Uterus (tissue), 4 donors: ENCODE measurements around the gene GTF3C6. TPM values are rescaled to one million over a fixed set of nuclear protein-coding genes. Genes with fewer than 3 reads are reported as not detected.

Source experiments
- DNase-seq, 2 donors: peaks; one replicate each; pipeline ENCODE4 v3.0.0-alpha.2; 2019 to 2020
- H3K27ac ChIP-seq, 2 donors: fragments of 200-600 bp; sonication (generic); 1 replicate in 1 of 2; 2 replicates in 1 of 2; pipeline ENCODE4 v1.5.1; 2016 to 2018
- H3K27me3 ChIP-seq, 2 donors: fragments of 200-600 bp; sonication (generic); one replicate each; pipeline ENCODE4 v1.5.1; 2018 to 2019; ENCODE audit warnings: control low read depth in 1 of 2
- H3K36me3 ChIP-seq, 2 donors: fragments of 200-600 bp; sonication (generic); one replicate each; pipeline ENCODE4 v1.5.1; 2019; ENCODE audit warnings: control low read depth in 1 of 2
- H3K4me1 ChIP-seq, 2 donors: fragments of 200-600 bp; sonication (generic); one replicate each; pipeline ENCODE4 v1.5.1; 2018 to 2019; ENCODE audit warnings: control low read depth in 1 of 2
- H3K4me3 ChIP-seq, 2 donors: fragments of 200-600 bp; sonication (generic); 1 replicate in 1 of 2; 2 replicates in 1 of 2; pipeline ENCODE4 v1.5.1; 2018 to 2019; ENCODE audit warnings: mild to moderate bottlenecking in 1 of 2
- H3K9me3 ChIP-seq, 2 donors: fragments of 200-600 bp; sonication (generic); one replicate each; pipeline ENCODE4 v1.5.1; 2019; ENCODE audit warnings: control low read depth in 1 of 2
- POLR2A ChIP-seq, 2 donors: fragments of 450-650 bp; IDR thresholded peaks; one replicate each; pipeline ENCODE4 v1.6.1; 2016; ENCODE audit warnings: antibody characterized with exemption in 2 of 2, mild to moderate bottlenecking in 1 of 2, moderate library complexity in 1 of 2
- intact Hi-C: fragments of 100-400 bp; cut with DNase I; formaldehyde crosslinking; loops from one replicate; pipeline ENCODE4 v1.15.1; 2023; ENCODE audit warnings: low total_unique reads
- total RNA-seq, 4 donors: library from RNA; depleted of rRNA in 3 of 4; stranded (reverse); fragments of >200 nt in 3 of 4; gene quantifications; one replicate each; pipeline versions ENCODE4 v1.1.0 to v1.2.4, GENCODE V29; 2014 to 2023
- TF ChIP-seq, protein P1 (sequence below), 4 experiments: fragments of 200-600 bp in 2 of 4; fragments of 450-650 bp in 2 of 4; sonication (generic) in 2 of 4; IDR thresholded peaks; one replicate each; pipeline ENCODE4 v1.5.1; 2016 to 2019; ENCODE audit warnings: antibody characterized with exemption in 4 of 4, mild to moderate bottlenecking in 2 of 4, moderate library complexity in 1 of 4
- donor health status: DM: yes; HTN: yes; CAD: no.

Gene GTF3C6
- total RNA-seq, 4 donors from 2014 or later, result 3.8 to 43.4 (median 28.5) TPM

DNA sequence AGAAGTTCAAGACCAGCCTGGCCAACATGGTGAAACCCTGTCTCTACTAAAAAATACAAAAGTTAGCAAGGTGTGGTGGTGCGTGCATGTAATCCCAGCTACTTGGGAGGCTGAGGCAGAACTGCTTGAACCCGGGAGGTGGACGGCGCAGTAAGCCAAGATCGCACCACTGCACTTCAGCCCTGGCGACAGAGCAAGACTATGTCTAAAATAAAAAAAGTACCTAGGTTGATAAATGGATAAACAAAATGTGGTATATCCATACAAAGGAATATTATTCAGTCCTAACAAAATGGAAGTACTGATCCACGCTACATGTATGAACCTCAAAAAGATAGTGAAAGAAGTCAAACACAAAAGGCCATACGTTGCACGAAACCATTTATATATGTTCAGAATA, 22.1 kb downstream of the GTF3C6 start:
- TF ChIP-seq, protein P1, sequence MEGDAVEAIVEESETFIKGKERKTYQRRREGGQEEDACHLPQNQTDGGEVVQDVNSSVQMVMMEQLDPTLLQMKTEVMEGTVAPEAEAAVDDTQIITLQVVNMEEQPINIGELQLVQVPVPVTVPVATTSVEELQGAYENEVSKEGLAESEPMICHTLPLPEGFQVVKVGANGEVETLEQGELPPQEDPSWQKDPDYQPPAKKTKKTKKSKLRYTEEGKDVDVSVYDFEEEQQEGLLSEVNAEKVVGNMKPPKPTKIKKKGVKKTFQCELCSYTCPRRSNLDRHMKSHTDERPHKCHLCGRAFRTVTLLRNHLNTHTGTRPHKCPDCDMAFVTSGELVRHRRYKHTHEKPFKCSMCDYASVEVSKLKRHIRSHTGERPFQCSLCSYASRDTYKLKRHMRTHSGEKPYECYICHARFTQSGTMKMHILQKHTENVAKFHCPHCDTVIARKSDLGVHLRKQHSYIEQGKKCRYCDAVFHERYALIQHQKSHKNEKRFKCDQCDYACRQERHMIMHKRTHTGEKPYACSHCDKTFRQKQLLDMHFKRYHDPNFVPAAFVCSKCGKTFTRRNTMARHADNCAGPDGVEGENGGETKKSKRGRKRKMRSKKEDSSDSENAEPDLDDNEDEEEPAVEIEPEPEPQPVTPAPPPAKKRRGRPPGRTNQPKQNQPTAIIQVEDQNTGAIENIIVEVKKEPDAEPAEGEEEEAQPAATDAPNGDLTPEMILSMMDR (IDR thresholded peaks at IDR 0.05), result no peak
- no peak for TF ChIP-seq POLR2A (IDR thresholded peaks at IDR 0.05)
- Histone ChIP-seq H3K4me3 (no peak overlapping the region), H3K4me1 (no peaks in the 10 kb centered on the region), H3K27me3 (no peaks in the 10 kb centered on the region), H3K27ac (no peak overlapping the region), H3K36me3 (no peaks in the 10 kb centered on the region), H3K9me3 (no peaks in the 10 kb centered on the region)
- no peak for DNase-seq
- intact Hi-C loops, result no loop called here

DNA sequence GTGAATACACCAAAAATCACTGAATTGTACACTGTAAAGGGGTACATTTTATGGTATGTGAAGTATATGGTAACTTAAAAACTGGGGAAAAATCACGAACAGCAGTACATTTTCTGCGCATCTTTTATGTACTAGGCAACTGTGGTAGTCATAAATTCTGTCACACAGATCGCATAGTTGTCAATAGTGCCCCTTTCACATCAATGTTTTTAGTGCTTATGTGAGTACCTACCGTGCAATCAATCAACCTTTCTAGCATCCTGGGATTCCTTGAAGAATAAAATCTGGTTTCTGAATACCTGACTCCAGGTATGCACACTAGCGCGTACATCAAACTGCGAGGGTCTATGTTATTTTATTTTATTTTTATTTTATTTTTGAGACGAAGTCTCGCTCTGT, 22.7 kb downstream of the GTF3C6 start:
- Histone ChIP-seq H3K9me3 (no peaks in the 10 kb centered on the region), H3K27me3 (no peaks in the 10 kb centered on the region), H3K36me3 (no peaks in the 10 kb centered on the region), H3K4me1 (no peaks in the 10 kb centered on the region), H3K27ac (peak overlapping the region; percentile 89 to 95), H3K4me3 (peak overlapping the region; percentile 91 to 92)
- no peak for DNase-seq
- TF ChIP-seq, protein P1 (IDR thresholded peaks at IDR 0.05), result no peak
- TF ChIP-seq POLR2A (IDR thresholded peaks at IDR 0.05), result no peak
- intact Hi-C loops, result no loop called here

DNA sequence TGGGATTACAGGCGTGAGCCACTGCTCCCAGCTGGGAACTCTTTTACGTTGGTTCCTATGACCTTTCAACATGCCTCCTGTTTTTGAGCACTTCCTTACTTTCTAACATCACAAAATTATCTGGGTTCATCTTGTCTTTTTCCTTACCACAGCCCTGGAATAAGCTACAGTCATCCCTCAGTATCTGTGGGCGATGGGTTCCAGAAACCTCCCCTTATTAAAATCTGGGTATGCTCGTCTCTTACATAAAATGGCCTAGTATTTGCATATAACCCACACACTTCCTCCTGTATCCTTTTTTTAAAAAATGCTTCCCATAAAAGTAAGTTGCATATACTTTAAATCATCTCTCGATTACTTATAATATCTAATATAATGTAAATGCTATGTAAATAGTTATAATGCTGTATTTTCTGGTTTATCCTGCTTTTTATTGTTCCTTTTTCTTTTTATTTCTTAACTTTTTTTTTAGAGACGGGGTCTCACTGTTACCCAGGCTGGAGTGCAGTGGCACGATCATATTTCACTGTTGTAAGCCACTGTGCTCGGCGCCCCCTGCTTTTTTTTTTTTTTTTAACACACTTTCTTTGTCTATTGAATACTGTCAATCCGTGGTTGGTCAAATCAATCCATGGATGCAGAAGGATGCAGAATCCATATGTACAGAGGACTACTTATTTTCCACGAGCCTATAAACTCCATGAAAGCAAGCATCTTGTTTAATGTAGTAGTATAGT, 32.5 kb downstream of the GTF3C6 start:
- no peak overlapping the region for H3K27ac ChIP-seq
- TF ChIP-seq, protein P1 (IDR thresholded peaks at IDR 0.05), result no peak
- TF ChIP-seq POLR2A (IDR thresholded peaks at IDR 0.05), result no peak
- H3K4me1 ChIP-seq, result no peaks in the 10 kb centered on the region
- no peaks in the 10 kb centered on the region for H3K27me3 ChIP-seq
- H3K4me3 ChIP-seq, result no peak overlapping the region
- intact Hi-C loops, result no loop called here
- H3K36me3 ChIP-seq, result no peaks in the 10 kb centered on the region
- no peaks in the 10 kb centered on the region for H3K9me3 ChIP-seq
- no peak for DNase-seq

DNA sequence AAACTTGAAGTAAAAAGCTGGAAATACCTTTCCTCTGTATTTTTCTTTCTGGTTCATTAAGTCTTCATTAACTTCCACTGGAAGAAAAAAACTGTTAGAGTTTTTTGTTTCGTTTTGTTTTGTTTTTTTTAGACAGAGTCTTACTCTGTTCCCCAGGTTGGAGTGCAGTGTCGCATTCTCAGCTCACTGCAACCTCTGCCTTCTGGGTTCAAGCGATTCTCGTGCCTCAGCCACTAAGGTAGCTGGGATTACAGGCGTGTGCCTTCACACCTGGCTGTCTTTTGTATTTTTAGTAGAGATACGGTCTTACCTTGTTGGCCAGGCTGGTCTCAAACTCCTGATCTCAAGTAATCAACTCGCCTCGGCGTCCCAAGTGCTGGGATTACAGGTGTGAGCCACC, 38.2 kb downstream of the GTF3C6 start:
- TF ChIP-seq, protein P1 (IDR thresholded peaks at IDR 0.05), result no peak
- intact Hi-C loops, result no loop called here
- H3K4me3 ChIP-seq, result no peak overlapping the region
- H3K9me3 ChIP-seq, result no peaks in the 10 kb centered on the region
- no peaks in the 10 kb centered on the region for H3K27me3 ChIP-seq
- no peaks in the 10 kb centered on the region for H3K4me1 ChIP-seq
- no peak for DNase-seq
- no peaks in the 10 kb centered on the region for H3K36me3 ChIP-seq
- H3K27ac ChIP-seq, result no peak overlapping the region

DNA sequence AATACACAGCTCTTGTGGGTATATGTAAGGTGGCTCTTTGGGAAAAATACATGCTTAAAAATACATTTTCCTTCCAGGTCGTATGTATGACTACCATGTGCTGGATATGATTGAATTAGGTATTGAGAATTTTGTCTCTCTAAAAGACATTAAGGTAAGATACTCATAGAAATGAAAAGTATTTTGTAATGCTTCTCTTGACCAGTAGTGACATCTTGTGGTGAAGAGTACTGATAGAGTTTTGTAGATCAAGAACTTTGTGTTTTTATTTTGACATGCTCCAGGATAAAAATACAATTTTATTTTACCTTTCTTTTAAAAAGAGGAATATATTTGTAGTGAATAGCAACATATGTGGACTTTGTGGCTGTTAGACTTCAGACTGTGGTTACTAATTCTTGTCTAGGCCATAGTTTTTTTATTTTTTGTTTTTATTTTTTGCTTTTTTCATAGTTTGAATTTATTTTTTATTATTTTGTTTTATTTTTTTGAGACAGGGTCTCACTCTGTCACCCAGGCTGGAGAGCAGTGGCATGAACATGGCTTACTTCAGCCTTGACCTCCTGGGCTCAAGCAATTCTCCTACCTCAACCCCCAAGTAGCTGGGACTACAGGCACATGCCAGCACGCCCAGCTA, 41.2 kb downstream of the GTF3C6 start:
- intact Hi-C loops, result no loop called here
- H3K27ac ChIP-seq, result no peak overlapping the region
- no peak overlapping the region for H3K4me3 ChIP-seq
- no peaks in the 10 kb centered on the region for H3K9me3 ChIP-seq
- no peaks in the 10 kb centered on the region for H3K36me3 ChIP-seq
- no peaks in the 10 kb centered on the region for H3K27me3 ChIP-seq
- TF ChIP-seq, protein P1 (IDR thresholded peaks at IDR 0.05), result peak in 2 of 4 experiments; percentile 18 to 29
- TF ChIP-seq POLR2A (IDR thresholded peaks at IDR 0.05), result no peak
- H3K4me1 ChIP-seq, result no peaks in the 10 kb centered on the region
- no peak for DNase-seq
